NCI-H1436 treated with DMSO at 0.1 percent for 48 hours (cell line): ENCODE data around the gene ZKSCAN8.
A peak's percentile ranks its signal among the peaks of the same experiment; 100 is the strongest.
"Not testable (repeated sequence)": the region's sequence is repeated elsewhere in the genome, so short reads cannot be mapped to it uniquely, and the experiment has no call there.

Experiments
- DNase-seq: peaks from one replicate; lab custom pipeline; 2025; lab: John Stamatoyannopoulos, UW

Gene ZKSCAN8

GRCh38 chr6:28141500-28142329 lies at the start of gene ZKSCAN8:
Gene ZKSCAN8 (plus strand): TSS chr6:28141883. CDS start chr6:28148408, 6,525 bp downstream.
- DNase-seq = peak; percentile 75

GRCh38 chr6:28102222-28102621 lies 39.5 kb upstream of the ZKSCAN8 start:
- DNase-seq = not testable (repeated sequence)

- DNase-seq = not testable (repeated sequence)
Observed at GRCh38 chr6:28102699-28103098, 39.0 kb upstream of the ZKSCAN8 start.

- peak; percentile 20 for DNase-seq
Observed at GRCh38 chr6:28104392-28105244, 37.1 kb upstream of the ZKSCAN8 start.

- no peak for DNase-seq
Observed at GRCh38 chr6:28105245-28105639, 36.4 kb upstream of the ZKSCAN8 start.

GRCh38 chr6:28107506-28107905 lies 34.2 kb upstream of the ZKSCAN8 start:
- no peak for DNase-seq

GRCh38 chr6:28111964-28112363 lies 29.7 kb upstream of the ZKSCAN8 start:
- DNase-seq = no peak

GRCh38 chr6:28115799-28116198 lies 25.9 kb upstream of the ZKSCAN8 start:
- DNase-seq = no peak

GRCh38 chr6:28117386-28118050 lies 24.2 kb upstream of the ZKSCAN8 start:
- no peak for DNase-seq

GRCh38 chr6:28118217-28118616 lies 23.5 kb upstream of the ZKSCAN8 start:
- no peak for DNase-seq

- no peak for DNase-seq
Observed at GRCh38 chr6:28121876-28122275, 19.8 kb upstream of the ZKSCAN8 start.

GRCh38 chr6:28122283-28122682 lies 19.4 kb upstream of the ZKSCAN8 start:
- DNase-seq = not testable (repeated sequence)

- DNase-seq = peak; percentile 48
Observed at GRCh38 chr6:28124350-28124970, 17.2 kb upstream of the ZKSCAN8 start, which contains the start of gene ZSCAN16. Gene ZSCAN16 (plus strand): TSS chr6:28124609. CDS start chr6:28125444, 835 bp downstream.

GRCh38 chr6:28124971-28125353 lies 16.7 kb upstream of the ZKSCAN8 start:
- no peak for DNase-seq

GRCh38 chr6:28125401-28125800 lies 16.3 kb upstream of the ZKSCAN8 start:
- no peak for DNase-seq

GRCh38 chr6:28134015-28134414 lies 7.7 kb upstream of the ZKSCAN8 start:
- no peak for DNase-seq

GRCh38 chr6:28134716-28135115 lies 7.0 kb upstream of the ZKSCAN8 start:
- DNase-seq = no peak

- no peak for DNase-seq
Observed at GRCh38 chr6:28135393-28135792, 6.3 kb upstream of the ZKSCAN8 start.

- peak; percentile 24 for DNase-seq
Observed at GRCh38 chr6:28136585-28137504, 4.8 kb upstream of the ZKSCAN8 start.

GRCh38 chr6:28137505-28137981 lies 4.1 kb upstream of the ZKSCAN8 start:
- DNase-seq = no peak
